BJ (cell line): Measurements from ENCODE around the gene MEIOB. TPM values are rescaled to one million over a fixed set of nuclear protein-coding genes. Genes with fewer than 3 reads are reported as not detected.

Source experiments
- CTCF ChIA-PET: fragments of 350-600 bp; formaldehyde crosslinking; extraction: SDS; loops from one replicate; lab custom pipeline; 2021; ENCODE audit warnings: antibody characterized with exemption, inconsistent platforms; lab: Yijun Ruan, JAX
- POLR2A ChIA-PET: fragments of 300-600 bp; sonication (Branson Sonifier 250); formaldehyde crosslinking; extraction: SDS; loops from one replicate; lab custom pipeline; 2021; ENCODE audit warnings: antibody characterized with exemption; lab: Charles Lee
- DNase-seq: peaks from one replicate; pipeline ENCODE4 v3.0.0-alpha.2; 2011; ENCODE audit warnings: low read depth
- H3K27me3 ChIP-seq: 2 replicates; pipeline ENCODE4 v1.6.0; 2011; ENCODE audit warnings: low read length; ENCODE audit not compliant: control insufficient read depth, insufficient read depth
- H3K36me3 ChIP-seq: 2 replicates; pipeline ENCODE4 v1.5.1; 2011; ENCODE audit warnings: low read length; ENCODE audit not compliant: control insufficient read depth, insufficient read depth
- H3K4me3 ChIP-seq: 2 replicates; pipeline ENCODE4 v1.5.1; 2011; ENCODE audit warnings: low read depth, mild to moderate bottlenecking, control low read depth, low read length
- polyA plus RNA-seq: library from polyadenylated mRNA; depleted of rRNA; stranded (reverse); fragments of >200 nt; gene quantifications from 2 replicates; pipeline ENCODE4 v1.2.3, GENCODE V29; 2011
- TF ChIP-seq, protein P1 (sequence below): IDR thresholded peaks from 2 replicates; pipeline ENCODE4 v1.5.1; 2011; ENCODE audit warnings: low read depth, mild to moderate bottlenecking, control low read depth, inconsistent platforms, low read length, moderate library complexity; ENCODE audit not compliant: insufficient read depth

The MEIOB gene
- polyA plus RNA-seq, 1 experiment = 0.28 TPM

DNA sequence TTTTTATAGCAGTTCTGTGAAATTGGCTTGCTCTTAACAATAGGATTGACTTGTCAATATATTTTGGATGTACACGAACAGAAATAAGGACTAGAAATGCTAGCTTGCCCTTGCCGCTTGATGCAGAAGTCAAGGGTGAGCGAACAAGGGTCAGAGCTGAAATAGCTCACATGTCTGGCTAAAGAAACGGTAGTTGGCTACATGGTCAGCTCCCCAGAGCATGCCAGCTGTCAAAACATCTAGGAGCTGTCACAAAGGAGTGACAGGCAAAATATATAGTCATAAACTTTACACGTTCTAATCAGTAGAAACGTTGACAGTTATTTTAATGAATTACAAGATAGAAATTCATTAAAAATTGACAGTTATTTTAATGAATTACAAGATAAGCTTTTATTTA, 2.9 kb upstream of the MEIOB start:
- DNase-seq = no peak
- POLR2A ChIA-PET = no interaction called here
- Histone ChIP-seq H3K4me3 (no peak overlapping the region), H3K36me3 (no peaks in the 10 kb centered on the region), H3K27me3 (peaks cover 4% of the 10 kb centered on the region)
- TF ChIP-seq, protein P1, sequence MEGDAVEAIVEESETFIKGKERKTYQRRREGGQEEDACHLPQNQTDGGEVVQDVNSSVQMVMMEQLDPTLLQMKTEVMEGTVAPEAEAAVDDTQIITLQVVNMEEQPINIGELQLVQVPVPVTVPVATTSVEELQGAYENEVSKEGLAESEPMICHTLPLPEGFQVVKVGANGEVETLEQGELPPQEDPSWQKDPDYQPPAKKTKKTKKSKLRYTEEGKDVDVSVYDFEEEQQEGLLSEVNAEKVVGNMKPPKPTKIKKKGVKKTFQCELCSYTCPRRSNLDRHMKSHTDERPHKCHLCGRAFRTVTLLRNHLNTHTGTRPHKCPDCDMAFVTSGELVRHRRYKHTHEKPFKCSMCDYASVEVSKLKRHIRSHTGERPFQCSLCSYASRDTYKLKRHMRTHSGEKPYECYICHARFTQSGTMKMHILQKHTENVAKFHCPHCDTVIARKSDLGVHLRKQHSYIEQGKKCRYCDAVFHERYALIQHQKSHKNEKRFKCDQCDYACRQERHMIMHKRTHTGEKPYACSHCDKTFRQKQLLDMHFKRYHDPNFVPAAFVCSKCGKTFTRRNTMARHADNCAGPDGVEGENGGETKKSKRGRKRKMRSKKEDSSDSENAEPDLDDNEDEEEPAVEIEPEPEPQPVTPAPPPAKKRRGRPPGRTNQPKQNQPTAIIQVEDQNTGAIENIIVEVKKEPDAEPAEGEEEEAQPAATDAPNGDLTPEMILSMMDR = no peak
- CTCF ChIA-PET = interaction anchor here (2.1 kb wide), 1 partner anchor 54 kb away, joined by 11 read pairs; no protein-coding TSS in a partner anchor

DNA sequence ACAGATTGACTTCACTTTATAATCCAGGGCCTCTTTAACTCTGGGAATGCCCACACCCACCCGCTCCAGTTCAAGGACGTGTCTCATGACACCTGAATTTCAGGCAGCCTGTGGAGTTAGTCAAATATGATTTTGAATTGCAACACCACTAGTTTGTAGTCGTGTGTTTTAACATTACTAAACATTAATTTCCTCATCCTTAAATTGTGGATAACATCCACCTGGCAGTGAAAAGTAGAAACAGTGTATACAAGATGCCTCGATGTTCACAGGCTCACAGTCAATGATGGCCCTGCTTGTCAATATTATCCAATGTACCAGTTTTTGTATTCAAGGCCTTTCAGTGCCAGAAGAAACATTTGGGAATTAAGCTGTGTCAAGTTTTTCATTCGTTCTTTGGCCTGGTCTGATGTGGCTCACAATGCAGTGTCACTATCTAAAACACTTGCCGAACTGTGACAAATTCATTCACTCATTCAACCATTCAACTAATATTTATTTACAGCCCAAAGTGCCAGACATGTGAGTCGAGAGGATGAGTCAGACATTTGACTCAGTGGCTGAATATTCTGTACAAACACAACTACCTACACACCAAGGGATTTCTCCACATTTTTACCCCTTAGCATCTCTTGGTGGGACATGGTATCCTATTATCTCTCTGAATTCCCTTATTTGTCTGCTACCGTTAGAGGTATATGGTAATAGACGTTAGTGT, 1.4 kb downstream of the MEIOB start:
- POLR2A ChIA-PET = interaction anchor here (0.6 to 0.7 kb wide), 2 partner anchors 8 to 152 kb away, joined by 3 to 22 read pairs; no protein-coding TSS in a partner anchor
- H3K27me3 ChIP-seq = peaks cover 2% of the 10 kb centered on the region; the same call in 1 of the 2 replicates
- CTCF ChIA-PET = interaction anchor here (3.4 kb wide), 1 partner anchor 59 kb away, joined by 17 read pairs; no protein-coding TSS in a partner anchor
- no peak for DNase-seq
- H3K36me3 ChIP-seq = no peaks in the 10 kb centered on the region
- TF ChIP-seq, protein P1 = no peak
- no peak overlapping the region for H3K4me3 ChIP-seq

DNA sequence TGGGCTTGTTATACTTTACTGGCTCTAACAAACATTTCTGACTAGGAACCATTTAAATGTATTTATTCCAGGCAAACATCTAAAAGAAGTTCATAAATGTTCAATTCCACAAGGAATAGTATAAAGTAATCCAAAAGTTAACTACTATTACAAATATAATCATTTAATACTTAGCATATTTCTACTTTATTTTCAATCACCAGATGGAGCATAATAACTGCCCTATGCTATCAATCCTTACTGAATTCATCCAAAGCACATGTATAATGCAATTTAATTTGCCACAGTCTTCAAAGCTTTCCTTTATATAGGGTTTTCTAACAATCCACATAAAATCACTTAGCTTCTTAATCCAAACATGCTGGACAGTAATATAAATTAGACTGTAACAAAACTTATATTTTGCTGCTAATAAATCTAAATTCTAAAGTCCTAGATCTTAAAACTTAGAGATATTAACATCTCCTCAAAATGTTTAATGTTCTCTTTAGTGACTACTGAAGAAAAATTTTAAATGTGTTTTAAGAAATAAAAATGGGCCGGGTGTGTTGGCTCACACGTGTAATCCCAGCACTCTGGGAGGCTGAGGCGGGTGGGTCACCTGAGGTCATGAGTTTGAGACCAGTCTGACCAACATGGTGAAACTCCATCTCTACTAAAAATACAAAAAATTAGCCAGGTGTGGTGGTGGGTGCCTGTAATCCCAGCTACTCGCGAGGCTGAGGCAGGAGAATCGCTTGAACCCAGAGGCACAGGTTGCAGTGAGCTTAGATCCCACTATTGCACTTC, 5.9 kb downstream of the MEIOB start:
- H3K4me3 ChIP-seq = no peak overlapping the region
- H3K36me3 ChIP-seq = no peaks in the 10 kb centered on the region
- no peaks in the 10 kb centered on the region; the same call in 1 of the 2 replicates for H3K27me3 ChIP-seq
- TF ChIP-seq, protein P1 = no peak
- DNase-seq = no peak
- ChIA-PET CTCF (interaction anchor here (1.9 to 3.8 kb wide), 3 partner anchors 57 to 138 kb away, joined by 6 to 23 read pairs (median 10); no protein-coding TSS in a partner anchor), POLR2A (no interaction called here)

DNA sequence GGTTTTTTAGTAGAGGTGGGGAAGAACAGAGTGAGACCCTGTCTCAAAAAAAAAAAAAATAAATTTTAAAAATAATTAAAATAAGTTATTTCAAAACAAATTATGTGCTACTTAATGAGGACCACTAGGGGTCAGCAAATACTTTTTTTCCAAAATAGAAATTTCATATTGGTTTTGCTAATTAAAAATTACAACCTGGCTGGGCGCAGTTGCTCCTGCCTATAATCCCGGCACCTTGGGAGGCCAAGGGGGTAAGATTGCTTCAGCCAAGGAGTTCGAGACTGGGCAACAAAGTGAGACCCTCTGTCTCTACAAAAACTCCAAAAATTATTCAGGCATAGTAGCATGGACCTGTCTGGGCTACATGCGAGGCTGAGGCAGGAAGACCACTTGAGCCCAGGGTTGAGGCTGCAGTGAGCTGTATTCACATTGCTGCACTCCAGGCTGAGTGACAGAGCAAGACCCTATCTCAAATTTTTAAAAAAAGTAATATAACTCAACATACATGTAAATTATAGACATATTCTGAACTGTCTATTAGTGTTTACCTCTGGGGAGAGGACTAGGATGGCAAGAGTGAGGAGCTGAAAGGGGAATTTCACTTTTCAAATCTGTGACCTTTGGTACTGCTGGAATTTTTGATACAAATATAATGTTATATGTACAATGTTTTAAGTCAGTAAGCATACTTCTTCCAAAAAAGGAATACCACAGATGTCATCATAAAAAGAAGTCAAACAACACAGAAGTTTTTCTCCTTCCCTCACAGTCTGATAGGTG, 8.1 kb downstream of the MEIOB start:
- Histone ChIP-seq H3K36me3 (no peaks in the 10 kb centered on the region), H3K27me3 (peaks cover 5% of the 10 kb centered on the region), H3K4me3 (no peak overlapping the region)
- ChIA-PET CTCF (interaction anchor here (0.6 to 7.7 kb wide), 10 partner anchors 22 to 79 kb away, joined by 3 to 48 read pairs (median 4); partner anchors contain the start of gene MSRB1), POLR2A (no interaction called here)
- no peak for DNase-seq
- TF ChIP-seq, protein P1 = peak; percentile 55
